Measurements from ENCODE around the gene RASAL2.

Gene RASAL2

DNA sequence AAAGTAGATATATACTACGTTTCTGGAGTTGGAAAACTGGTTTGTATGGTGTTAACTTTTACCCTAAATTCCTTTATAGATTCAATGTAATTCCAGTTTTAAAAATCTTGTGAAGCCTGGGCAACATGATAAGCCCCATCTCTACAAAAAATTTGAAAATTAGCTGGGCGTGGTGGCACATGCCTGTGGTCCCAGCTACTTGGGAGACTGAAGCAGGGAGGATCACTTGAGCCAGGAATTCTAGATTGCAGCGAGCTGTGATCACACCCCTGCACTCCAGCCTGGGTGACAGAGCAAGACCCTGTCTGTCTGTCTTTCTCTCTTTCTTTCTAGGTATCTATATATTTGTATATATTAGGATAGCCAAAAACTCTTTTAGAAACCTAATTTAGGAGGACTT lies 260.9 kb downstream of the RASAL2 start:
- no peaks in the 10 kb centered on the region for H3K27me3 ChIP-seq (ENCODE audit: low read length)
- no peaks in the 10 kb centered on the region for H3K9me2 ChIP-seq (replicated peaks; ENCODE audit: insufficient read depth, low read length)
- H3K79me2 ChIP-seq (ENCODE audit: insufficient read depth, low read length) = no peaks in the 10 kb centered on the region
- 0 out of 2 replicates have a peak, but pooled peaks cover 5% of the 10 kb centered on the region for H4K20me1 ChIP-seq (ENCODE audit: low read depth, low read length)
- H3K4me2 ChIP-seq (ENCODE audit: low read depth, low read length, poor library complexity, severe bottlenecking) = no peak overlapping the region
- H3F3A ChIP-seq (ENCODE audit: insufficient read depth) = no peaks in the 10 kb centered on the region
- H3K9me3 ChIP-seq (ENCODE audit: insufficient read depth, low read length) = no peaks in the 10 kb centered on the region
- TF ChIP-seq EZH2phosphoT487 (conservative IDR thresholded peaks at IDR 0.05; ENCODE audit: low read length) = no peak
- TF ChIP-seq, protein P1, sequence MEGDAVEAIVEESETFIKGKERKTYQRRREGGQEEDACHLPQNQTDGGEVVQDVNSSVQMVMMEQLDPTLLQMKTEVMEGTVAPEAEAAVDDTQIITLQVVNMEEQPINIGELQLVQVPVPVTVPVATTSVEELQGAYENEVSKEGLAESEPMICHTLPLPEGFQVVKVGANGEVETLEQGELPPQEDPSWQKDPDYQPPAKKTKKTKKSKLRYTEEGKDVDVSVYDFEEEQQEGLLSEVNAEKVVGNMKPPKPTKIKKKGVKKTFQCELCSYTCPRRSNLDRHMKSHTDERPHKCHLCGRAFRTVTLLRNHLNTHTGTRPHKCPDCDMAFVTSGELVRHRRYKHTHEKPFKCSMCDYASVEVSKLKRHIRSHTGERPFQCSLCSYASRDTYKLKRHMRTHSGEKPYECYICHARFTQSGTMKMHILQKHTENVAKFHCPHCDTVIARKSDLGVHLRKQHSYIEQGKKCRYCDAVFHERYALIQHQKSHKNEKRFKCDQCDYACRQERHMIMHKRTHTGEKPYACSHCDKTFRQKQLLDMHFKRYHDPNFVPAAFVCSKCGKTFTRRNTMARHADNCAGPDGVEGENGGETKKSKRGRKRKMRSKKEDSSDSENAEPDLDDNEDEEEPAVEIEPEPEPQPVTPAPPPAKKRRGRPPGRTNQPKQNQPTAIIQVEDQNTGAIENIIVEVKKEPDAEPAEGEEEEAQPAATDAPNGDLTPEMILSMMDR (IDR thresholded peaks at IDR 0.05; ENCODE audit: insufficient read depth, low read length, poor library complexity, severe bottlenecking) = no peak
- H3K9ac ChIP-seq (ENCODE audit: low read length) = no peak overlapping the region
- no peak overlapping the region for H2AFZ ChIP-seq (ENCODE audit: low read depth, low read length, severe bottlenecking)
- no peaks in the 10 kb centered on the region for H3K36me3 ChIP-seq (ENCODE audit: low read length)
- no peak overlapping the region for H3K4me3 ChIP-seq (ENCODE audit: insufficient read depth, low read length, poor library complexity, severe bottlenecking)
- no peak overlapping the region for H3K27ac ChIP-seq (ENCODE audit: low read depth, low read length)

DNA sequence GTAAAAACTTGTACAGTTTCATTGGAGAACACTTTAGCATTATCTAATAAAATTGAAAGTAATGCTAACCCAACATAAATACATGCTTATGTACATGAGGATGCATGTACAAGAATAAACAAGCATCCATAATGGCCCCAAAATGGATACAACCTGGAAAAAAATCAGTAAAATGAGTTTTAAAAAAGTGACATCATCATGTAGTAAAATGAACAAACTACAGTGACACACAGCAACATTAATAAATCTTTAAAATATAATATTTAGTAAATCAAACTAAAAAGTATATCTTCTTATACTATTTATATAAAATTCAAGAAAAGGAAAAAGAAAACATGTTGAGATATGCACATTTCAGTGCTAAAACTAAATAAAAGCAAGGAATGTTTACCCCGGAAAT lies 262.4 kb downstream of the RASAL2 start:
- Histone ChIP-seq H3K27ac (ENCODE audit: low read depth, low read length) (no peak overlapping the region), H3K9me2 (replicated peaks; ENCODE audit: insufficient read depth, low read length) (no peaks in the 10 kb centered on the region), H3K4me3 (ENCODE audit: insufficient read depth, low read length, poor library complexity, severe bottlenecking) (no peak overlapping the region), H3K9me3 (ENCODE audit: insufficient read depth, low read length) (no peaks in the 10 kb centered on the region), H3K9ac (ENCODE audit: low read length) (no peak overlapping the region), H3K36me3 (ENCODE audit: low read length) (no peaks in the 10 kb centered on the region), H2AFZ (ENCODE audit: low read depth, low read length, severe bottlenecking) (no peak overlapping the region), H3K79me2 (ENCODE audit: insufficient read depth, low read length) (no peaks in the 10 kb centered on the region), H3F3A (ENCODE audit: insufficient read depth) (no peaks in the 10 kb centered on the region), H3K4me2 (ENCODE audit: low read depth, low read length, poor library complexity, severe bottlenecking) (no peak overlapping the region), H3K27me3 (ENCODE audit: low read length) (no peaks in the 10 kb centered on the region), H4K20me1 (ENCODE audit: low read depth, low read length) (0 out of 2 replicates have a peak, but pooled peaks cover 5% of the 10 kb centered on the region)
- no peak for TF ChIP-seq EZH2phosphoT487 (conservative IDR thresholded peaks at IDR 0.05; ENCODE audit: low read length)
- TF ChIP-seq, protein P1 (IDR thresholded peaks at IDR 0.05; ENCODE audit: insufficient read depth, low read length, poor library complexity, severe bottlenecking) = no peak

DNA sequence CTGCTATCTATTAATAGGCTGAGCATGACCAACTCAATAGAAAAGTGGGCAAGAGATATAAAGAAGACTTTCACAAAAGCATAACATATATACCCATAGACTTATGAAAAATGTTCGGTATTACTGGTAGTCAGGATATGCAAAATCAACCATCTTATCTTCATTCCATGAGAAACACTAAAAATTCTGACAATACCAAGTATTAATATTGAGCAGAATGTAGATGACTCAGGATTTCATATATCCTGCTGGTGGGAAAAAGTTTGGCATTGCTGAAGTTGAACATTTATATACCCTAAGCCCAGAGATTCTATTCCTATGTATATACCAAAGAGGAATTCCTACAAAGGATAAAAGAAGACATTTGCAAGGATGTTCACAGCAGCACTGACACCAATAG lies 264.6 kb downstream of the RASAL2 start:
- H2AFZ ChIP-seq (ENCODE audit: low read depth, low read length, severe bottlenecking) = no peak overlapping the region
- no peaks in the 10 kb centered on the region for H3K9me3 ChIP-seq (ENCODE audit: insufficient read depth, low read length)
- H4K20me1 ChIP-seq (ENCODE audit: low read depth, low read length) = 0 out of 2 replicates have a peak, but pooled peaks cover 5% of the 10 kb centered on the region
- no peak overlapping the region for H3K4me2 ChIP-seq (ENCODE audit: low read depth, low read length, poor library complexity, severe bottlenecking)
- H3K36me3 ChIP-seq (ENCODE audit: low read length) = no peaks in the 10 kb centered on the region
- H3K9me2 ChIP-seq (replicated peaks; ENCODE audit: insufficient read depth, low read length) = no peaks in the 10 kb centered on the region
- no peak overlapping the region for H3K27ac ChIP-seq (ENCODE audit: low read depth, low read length)
- no peak overlapping the region for H3K9ac ChIP-seq (ENCODE audit: low read length)
- no peaks in the 10 kb centered on the region for H3K27me3 ChIP-seq (ENCODE audit: low read length)
- TF ChIP-seq, protein P1 (IDR thresholded peaks at IDR 0.05; ENCODE audit: insufficient read depth, low read length, poor library complexity, severe bottlenecking) = no peak
- TF ChIP-seq EZH2phosphoT487 (conservative IDR thresholded peaks at IDR 0.05; ENCODE audit: low read length) = no peak
- H3K4me3 ChIP-seq (ENCODE audit: insufficient read depth, low read length, poor library complexity, severe bottlenecking) = no peak overlapping the region
- H3K79me2 ChIP-seq (ENCODE audit: insufficient read depth, low read length) = no peaks in the 10 kb centered on the region
- no peaks in the 10 kb centered on the region for H3F3A ChIP-seq (ENCODE audit: insufficient read depth)
